Osteoblast (primary cell): ENCODE data around the gene TMEM45A. TPM values are rescaled to one million over a fixed set of nuclear protein-coding genes. Genes with fewer than 3 reads are reported as not detected.

ENCODE experiments used
- DNase-seq: peaks from one replicate; pipeline ENCODE4 v3.0.0; 2011; ENCODE audit warnings: low spot score, mixed read lengths; ENCODE audit not compliant: insufficient read length; ENCODE audit errors: missing footprints
- H2AFZ ChIP-seq: 2 replicates; pipeline ENCODE4 v1.6.0; 2011; ENCODE audit warnings: mild to moderate bottlenecking, low read length
- H3K27ac ChIP-seq: 2 replicates; pipeline ENCODE4 v1.5.1; 2011; ENCODE audit warnings: mild to moderate bottlenecking, low read depth, low read length, moderate library complexity
- H3K27me3 ChIP-seq: 2 replicates; pipeline ENCODE4 v1.6.0; 2012; ENCODE audit warnings: mild to moderate bottlenecking, control low read depth, inconsistent platforms, low read length, moderate library complexity; ENCODE audit not compliant: insufficient read depth
- H3K36me3 ChIP-seq: 2 replicates; pipeline ENCODE4 v1.5.1; 2011; ENCODE audit warnings: mild to moderate bottlenecking, low read length, control low read depth, moderate library complexity; ENCODE audit not compliant: insufficient read depth
- H3K4me1 ChIP-seq: 2 replicates; pipeline ENCODE4 v1.5.1; 2011; ENCODE audit warnings: mild to moderate bottlenecking, low read length, control low read depth, moderate library complexity; ENCODE audit not compliant: insufficient read depth
- H3K4me2 ChIP-seq: 2 replicates; pipeline ENCODE4 v1.6.0; 2011; ENCODE audit warnings: mild to moderate bottlenecking, low read length; ENCODE audit not compliant: insufficient read depth
- H3K4me3 ChIP-seq: fragments of 200-600 bp; sonication (generic); 3 replicates; pipeline ENCODE4 v1.5.1; 2012; ENCODE audit warnings: mild to moderate bottlenecking, low read length, inconsistent platforms; ENCODE audit not compliant: insufficient read depth
- H3K79me2 ChIP-seq: 2 replicates; pipeline ENCODE4 v1.6.0; 2012; ENCODE audit warnings: mild to moderate bottlenecking, low read length, control low read depth, inconsistent platforms; ENCODE audit not compliant: insufficient read depth
- H3K9me3 ChIP-seq: 2 replicates; pipeline ENCODE4 v1.5.1; 2011; ENCODE audit warnings: low read depth, low read length, control low read depth
- H4K20me1 ChIP-seq: 2 replicates; pipeline ENCODE4 v1.6.0; 2012; ENCODE audit warnings: mild to moderate bottlenecking, low read length, control low read depth; ENCODE audit not compliant: insufficient read depth
- total RNA-seq: library from RNA; depleted of rRNA; stranded (reverse); fragments of >200 nt; gene quantifications from 2 replicates; pipeline ENCODE4 v1.2.3, GENCODE V29; 2012
- TF ChIP-seq, protein P1 (sequence below): IDR thresholded peaks from 2 replicates; pipeline ENCODE4 v1.5.1; 2011; ENCODE audit warnings: mild to moderate bottlenecking, low read depth, low read length, moderate library complexity; ENCODE audit errors: extremely low read depth

Gene TMEM45A
- total RNA-seq, 1 donor = 35.5 TPM

DNA sequence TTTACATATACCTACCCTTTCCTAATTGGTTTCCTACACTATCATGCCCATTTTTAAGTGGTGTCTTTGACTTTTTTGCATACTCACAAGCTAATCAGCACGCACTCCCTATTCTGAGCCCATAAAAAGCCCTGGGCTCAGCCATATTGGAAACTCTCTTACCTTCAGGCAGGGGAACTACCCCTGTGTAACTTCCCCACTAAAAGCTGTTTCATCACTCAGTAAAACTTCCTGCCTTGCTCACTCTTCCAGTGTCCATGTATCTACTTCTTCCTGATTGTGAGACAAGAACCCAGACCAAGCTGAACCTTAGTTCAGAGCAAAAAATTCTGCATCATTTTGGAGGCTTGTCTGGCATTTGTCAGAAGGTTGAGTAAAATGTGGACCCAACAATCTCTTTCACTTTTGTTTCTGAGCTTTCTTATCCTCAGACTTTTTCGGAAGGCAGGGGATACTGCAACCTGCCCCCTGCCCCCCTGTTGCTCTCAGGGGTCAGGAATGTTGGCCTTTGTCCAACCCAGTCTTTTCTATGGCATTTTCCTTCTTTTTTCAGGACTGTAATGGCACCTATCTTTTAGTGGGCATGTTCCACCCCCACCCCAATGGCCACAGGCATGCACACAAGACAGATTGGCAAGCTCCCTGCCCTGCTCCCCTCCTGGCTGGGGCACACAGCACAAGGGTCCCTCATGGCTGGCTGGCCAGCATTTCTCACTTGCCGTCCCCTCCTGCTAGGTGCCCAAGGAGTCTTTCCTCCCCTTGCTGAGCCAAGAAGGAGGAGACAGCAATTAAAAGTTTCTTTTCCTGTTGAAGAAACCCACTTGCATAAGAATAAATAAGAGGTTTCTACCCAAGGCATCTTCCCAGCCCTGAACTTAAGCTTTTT, 26.3 kb upstream of the TMEM45A start:
- Histone ChIP-seq H3K9me3 (peaks cover 2% of the 10 kb centered on the region), H2AFZ (peak overlapping the region; percentile 67), H4K20me1 (no peaks in the 10 kb centered on the region), H3K27ac (no peak overlapping the region), H3K79me2 (no peaks in the 10 kb centered on the region), H3K4me2 (peak overlapping the region; percentile 34), H3K36me3 (no peaks in the 10 kb centered on the region), H3K4me1 (no peaks in the 10 kb centered on the region), H3K4me3 (no peak overlapping the region), H3K27me3 (peaks cover 2% of the 10 kb centered on the region)
- no peak for DNase-seq
- TF ChIP-seq, protein P1, sequence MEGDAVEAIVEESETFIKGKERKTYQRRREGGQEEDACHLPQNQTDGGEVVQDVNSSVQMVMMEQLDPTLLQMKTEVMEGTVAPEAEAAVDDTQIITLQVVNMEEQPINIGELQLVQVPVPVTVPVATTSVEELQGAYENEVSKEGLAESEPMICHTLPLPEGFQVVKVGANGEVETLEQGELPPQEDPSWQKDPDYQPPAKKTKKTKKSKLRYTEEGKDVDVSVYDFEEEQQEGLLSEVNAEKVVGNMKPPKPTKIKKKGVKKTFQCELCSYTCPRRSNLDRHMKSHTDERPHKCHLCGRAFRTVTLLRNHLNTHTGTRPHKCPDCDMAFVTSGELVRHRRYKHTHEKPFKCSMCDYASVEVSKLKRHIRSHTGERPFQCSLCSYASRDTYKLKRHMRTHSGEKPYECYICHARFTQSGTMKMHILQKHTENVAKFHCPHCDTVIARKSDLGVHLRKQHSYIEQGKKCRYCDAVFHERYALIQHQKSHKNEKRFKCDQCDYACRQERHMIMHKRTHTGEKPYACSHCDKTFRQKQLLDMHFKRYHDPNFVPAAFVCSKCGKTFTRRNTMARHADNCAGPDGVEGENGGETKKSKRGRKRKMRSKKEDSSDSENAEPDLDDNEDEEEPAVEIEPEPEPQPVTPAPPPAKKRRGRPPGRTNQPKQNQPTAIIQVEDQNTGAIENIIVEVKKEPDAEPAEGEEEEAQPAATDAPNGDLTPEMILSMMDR = no peak

DNA sequence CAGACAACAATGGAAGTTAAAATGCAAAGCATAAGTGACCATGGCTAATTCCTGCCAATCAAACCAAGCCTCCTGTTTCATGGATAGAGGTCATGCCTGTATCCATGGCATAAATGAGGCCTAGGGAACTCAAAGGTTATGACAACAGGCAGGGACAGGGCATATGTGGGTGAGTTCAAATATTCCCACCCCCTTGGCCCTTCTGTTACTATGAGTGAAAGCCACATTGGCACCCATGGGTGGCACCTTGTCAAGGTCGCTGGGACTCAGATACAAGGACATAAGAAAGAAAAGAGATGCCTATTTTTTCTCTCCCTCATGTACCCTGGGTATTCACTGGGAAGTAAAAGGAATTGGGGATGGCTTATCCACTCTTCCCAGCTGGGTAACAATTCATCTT, 25.3 kb upstream of the TMEM45A start:
- Histone ChIP-seq H3K4me3 (no peak overlapping the region), H2AFZ (no peak overlapping the region), H3K4me2 (no peak overlapping the region), H3K9me3 (peaks cover 2% of the 10 kb centered on the region), H3K27ac (no peak overlapping the region), H4K20me1 (no peaks in the 10 kb centered on the region), H3K36me3 (no peaks in the 10 kb centered on the region), H3K79me2 (no peaks in the 10 kb centered on the region), H3K4me1 (no peaks in the 10 kb centered on the region), H3K27me3 (no peaks in the 10 kb centered on the region)
- no peak for DNase-seq
- TF ChIP-seq, protein P1 = no peak

DNA sequence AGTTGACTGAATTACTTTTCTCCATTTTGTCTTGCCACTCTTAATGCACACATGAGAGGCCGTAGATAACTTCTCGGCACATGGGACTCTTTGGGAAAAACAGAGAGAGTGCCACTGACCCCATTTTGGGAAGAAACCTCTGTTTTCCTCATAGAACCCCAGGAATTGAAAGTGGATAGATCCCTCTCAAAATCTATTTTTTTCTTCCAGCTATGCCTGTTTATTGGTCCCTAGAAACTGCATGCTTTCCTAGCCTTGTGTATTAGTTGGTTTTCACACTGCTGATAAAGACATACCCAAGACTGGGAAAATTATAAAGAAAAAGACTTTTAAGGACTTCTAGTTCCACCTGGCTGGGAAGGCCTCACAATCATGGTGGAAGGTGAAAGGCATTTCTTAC, 23.7 kb upstream of the TMEM45A start:
- Histone ChIP-seq H4K20me1 (no peaks in the 10 kb centered on the region), H2AFZ (no peak overlapping the region), H3K4me3 (no peak overlapping the region), H3K79me2 (no peaks in the 10 kb centered on the region), H3K4me2 (no peak overlapping the region), H3K9me3 (peaks cover 2% of the 10 kb centered on the region), H3K27me3 (no peaks in the 10 kb centered on the region), H3K4me1 (no peaks in the 10 kb centered on the region), H3K27ac (no peak overlapping the region), H3K36me3 (no peaks in the 10 kb centered on the region)
- TF ChIP-seq, protein P1 = no peak
- no peak for DNase-seq

DNA sequence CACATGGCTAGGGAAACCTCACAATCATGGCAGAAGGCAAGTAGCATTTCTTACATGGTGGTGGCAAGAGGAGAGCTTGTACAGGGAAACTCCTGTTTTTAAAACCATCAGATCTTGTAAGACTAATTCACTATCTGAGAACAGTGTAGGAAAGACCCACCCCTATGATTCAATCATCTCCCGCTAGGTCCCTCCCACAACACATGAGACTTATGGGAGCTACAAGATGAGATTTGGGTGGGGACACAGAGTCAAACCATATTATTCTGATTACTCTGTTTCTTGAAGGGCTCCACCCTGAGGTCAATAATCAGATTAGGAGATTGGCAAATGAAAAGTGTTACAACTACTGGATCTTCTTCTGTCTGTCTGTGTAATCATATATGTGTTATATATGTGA, 21.5 kb upstream of the TMEM45A start:
- Histone ChIP-seq H3K27ac (no peak overlapping the region), H3K4me1 (no peaks in the 10 kb centered on the region), H3K4me2 (no peak overlapping the region), H3K36me3 (no peaks in the 10 kb centered on the region), H3K4me3 (no peak overlapping the region), H4K20me1 (no peaks in the 10 kb centered on the region), H3K27me3 (no peaks in the 10 kb centered on the region), H3K79me2 (no peaks in the 10 kb centered on the region), H2AFZ (no peak overlapping the region), H3K9me3 (peaks cover 2% of the 10 kb centered on the region)
- TF ChIP-seq, protein P1 = no peak
- DNase-seq = no peak
